Measurements from ENCODE around the gene WNT9B.

WNT9B gene

DNA sequence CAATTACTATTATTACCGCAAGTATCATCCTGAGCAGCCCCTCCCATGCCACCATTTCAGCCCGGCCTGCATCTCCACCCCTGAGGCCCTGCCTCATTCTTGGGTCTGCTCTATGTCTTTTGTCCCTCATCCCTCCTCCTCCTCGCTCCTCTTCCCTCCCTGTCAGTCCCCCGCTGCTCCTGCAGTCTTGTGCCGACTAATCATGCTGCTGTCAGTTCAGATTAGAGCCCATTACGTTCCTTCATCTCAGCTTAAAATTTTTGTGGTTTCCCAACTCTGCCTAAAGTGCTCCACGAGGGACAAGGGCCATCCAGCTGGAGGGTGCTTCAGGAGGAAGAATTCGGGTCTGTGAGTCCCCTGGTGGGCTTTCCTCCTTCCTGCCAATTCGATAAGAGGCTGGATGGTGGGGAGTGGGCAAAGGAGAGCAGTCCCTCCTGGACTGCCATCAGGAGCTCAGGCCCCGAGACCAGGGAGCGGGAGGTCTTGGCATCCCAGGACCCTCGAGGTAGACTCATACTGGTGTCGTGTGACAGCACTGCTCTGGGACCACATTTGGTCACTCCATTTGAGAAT is 38.7 kb downstream of the WNT9B start:
- H3K4me3 ChIP-seq (ENCODE audit: low read depth in 1 of 2, low read length in 1 of 2) = no peak overlapping the region
- peaks cover 29% of the 10 kb centered on the region for H3K27me3 ChIP-seq
- H3K9me3 ChIP-seq = no peaks in the 10 kb centered on the region
- H3K4me1 ChIP-seq (ENCODE audit: control insufficient read depth in 1 of 2, insufficient read depth in 1 of 2, low read depth in 1 of 2, low read length in 1 of 2) = no peaks in the 10 kb centered on the region
- H3K27ac ChIP-seq = no peak overlapping the region
- H3K36me3 ChIP-seq = no peaks in the 10 kb centered on the region
- TF ChIP-seq, protein P1, sequence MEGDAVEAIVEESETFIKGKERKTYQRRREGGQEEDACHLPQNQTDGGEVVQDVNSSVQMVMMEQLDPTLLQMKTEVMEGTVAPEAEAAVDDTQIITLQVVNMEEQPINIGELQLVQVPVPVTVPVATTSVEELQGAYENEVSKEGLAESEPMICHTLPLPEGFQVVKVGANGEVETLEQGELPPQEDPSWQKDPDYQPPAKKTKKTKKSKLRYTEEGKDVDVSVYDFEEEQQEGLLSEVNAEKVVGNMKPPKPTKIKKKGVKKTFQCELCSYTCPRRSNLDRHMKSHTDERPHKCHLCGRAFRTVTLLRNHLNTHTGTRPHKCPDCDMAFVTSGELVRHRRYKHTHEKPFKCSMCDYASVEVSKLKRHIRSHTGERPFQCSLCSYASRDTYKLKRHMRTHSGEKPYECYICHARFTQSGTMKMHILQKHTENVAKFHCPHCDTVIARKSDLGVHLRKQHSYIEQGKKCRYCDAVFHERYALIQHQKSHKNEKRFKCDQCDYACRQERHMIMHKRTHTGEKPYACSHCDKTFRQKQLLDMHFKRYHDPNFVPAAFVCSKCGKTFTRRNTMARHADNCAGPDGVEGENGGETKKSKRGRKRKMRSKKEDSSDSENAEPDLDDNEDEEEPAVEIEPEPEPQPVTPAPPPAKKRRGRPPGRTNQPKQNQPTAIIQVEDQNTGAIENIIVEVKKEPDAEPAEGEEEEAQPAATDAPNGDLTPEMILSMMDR (IDR thresholded peaks at IDR 0.05) = no peak

- Histone ChIP-seq H3K27me3 (peaks cover 32% of the 10 kb centered on the region), H3K9me3 (no peaks in the 10 kb centered on the region), H3K36me3 (no peaks in the 10 kb centered on the region), H3K4me1 (ENCODE audit: control insufficient read depth in 1 of 2, insufficient read depth in 1 of 2, low read depth in 1 of 2, low read length in 1 of 2) (no peaks in the 10 kb centered on the region), H3K27ac (no peak overlapping the region), H3K4me3 (ENCODE audit: low read depth in 1 of 2, low read length in 1 of 2) (no peak overlapping the region)
- TF ChIP-seq, protein P1 (IDR thresholded peaks at IDR 0.05) = no peak
Measured at GRCh38 chr17:46890638-46891037, 39.3 kb downstream of the WNT9B start.

DNA sequence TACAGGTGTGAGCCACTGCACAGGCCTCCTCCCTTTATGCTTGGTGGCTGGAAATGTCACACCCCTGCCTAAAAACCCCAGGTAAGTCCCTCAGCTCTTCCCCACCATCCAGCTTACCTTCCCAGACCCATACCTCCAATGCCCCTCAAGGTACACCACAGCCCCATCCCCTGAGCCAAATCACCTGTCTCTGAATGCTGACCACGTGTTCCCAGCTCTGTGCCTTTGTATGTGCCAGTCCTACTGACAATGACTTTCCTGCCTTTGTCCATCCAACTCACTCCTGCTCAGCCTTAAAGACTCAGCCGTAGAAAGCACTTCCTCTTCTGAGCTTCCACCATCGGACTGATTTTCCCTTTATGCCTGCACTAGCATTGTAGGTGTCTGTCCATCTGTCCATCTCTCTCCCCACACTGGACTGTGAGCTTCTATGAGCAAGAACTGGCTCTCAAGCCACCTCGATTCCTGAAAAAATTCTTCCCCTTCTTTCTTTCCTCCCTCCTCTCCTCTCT is 40.9 kb downstream of the WNT9B start:
- Histone ChIP-seq H3K4me1 (ENCODE audit: control insufficient read depth in 1 of 2, insufficient read depth in 1 of 2, low read depth in 1 of 2, low read length in 1 of 2) (no peaks in the 10 kb centered on the region), H3K36me3 (no peaks in the 10 kb centered on the region), H3K27me3 (peaks cover 23% of the 10 kb centered on the region), H3K9me3 (no peaks in the 10 kb centered on the region), H3K4me3 (ENCODE audit: low read depth in 1 of 2, low read length in 1 of 2) (no peak overlapping the region), H3K27ac (no peak overlapping the region)
- TF ChIP-seq, protein P1 (IDR thresholded peaks at IDR 0.05) = no peak

- H3K4me3 ChIP-seq (ENCODE audit: low read depth in 1 of 2, low read length in 1 of 2) = no peak overlapping the region
- H3K27ac ChIP-seq = no peak overlapping the region
- H3K9me3 ChIP-seq = no peaks in the 10 kb centered on the region
- no peaks in the 10 kb centered on the region for H3K36me3 ChIP-seq
- TF ChIP-seq, protein P1 (IDR thresholded peaks at IDR 0.05) = no peak
- H3K27me3 ChIP-seq = peaks cover 23% of the 10 kb centered on the region
- no peaks in the 10 kb centered on the region for H3K4me1 ChIP-seq (ENCODE audit: control insufficient read depth in 1 of 2, insufficient read depth in 1 of 2, low read depth in 1 of 2, low read length in 1 of 2)
Measured at GRCh38 chr17:46894024-46894423, 42.6 kb downstream of the WNT9B start.

DNA sequence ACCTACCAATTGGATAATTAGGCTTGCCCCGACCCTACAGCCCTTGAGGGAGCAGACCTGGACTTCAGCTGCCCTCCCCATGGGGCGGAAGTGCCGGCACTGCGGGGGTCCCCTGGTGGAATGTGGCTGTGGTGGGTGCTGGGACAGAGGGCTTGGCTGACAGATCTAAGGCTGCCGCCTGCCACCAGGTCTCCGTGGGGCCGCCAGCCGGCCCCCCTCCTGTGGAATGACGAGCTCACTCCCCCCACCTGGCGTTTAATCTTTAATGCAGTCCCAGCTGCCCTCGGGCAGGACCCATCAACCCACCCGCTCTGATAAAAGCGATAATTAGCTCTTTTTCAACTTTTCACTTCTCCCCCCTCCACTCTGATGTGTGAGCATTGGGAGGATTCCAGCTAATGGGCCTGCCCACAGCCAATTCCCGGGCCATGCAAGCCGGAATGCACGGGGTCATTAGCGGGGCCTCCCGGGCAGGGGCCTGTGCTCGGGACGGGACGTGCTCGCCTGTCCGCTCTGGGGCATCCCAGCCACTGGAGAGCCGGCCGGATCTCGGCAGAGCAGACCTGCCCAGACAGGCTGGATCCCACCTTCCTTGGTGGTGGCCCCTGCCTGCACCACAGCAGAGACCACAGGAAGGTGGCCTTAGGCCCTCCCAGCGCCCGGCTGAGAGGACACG is 43.2 kb downstream of the WNT9B start:
- no peaks in the 10 kb centered on the region for H3K36me3 ChIP-seq
- peaks cover 23% of the 10 kb centered on the region for H3K27me3 ChIP-seq
- TF ChIP-seq, protein P1 (IDR thresholded peaks at IDR 0.05) = no peak
- H3K4me1 ChIP-seq (ENCODE audit: control insufficient read depth in 1 of 2, insufficient read depth in 1 of 2, low read depth in 1 of 2, low read length in 1 of 2) = no peaks in the 10 kb centered on the region
- no peak overlapping the region for H3K4me3 ChIP-seq (ENCODE audit: low read depth in 1 of 2, low read length in 1 of 2)
- no peaks in the 10 kb centered on the region for H3K9me3 ChIP-seq
- no peak overlapping the region for H3K27ac ChIP-seq

Data from neutrophil (primary cell).